Colonic mucosa (tissue), 4 donors: ENCODE results near the gene ARHGAP15. TPM values are rescaled to one million over a fixed set of nuclear protein-coding genes. Genes with fewer than 3 reads are reported as not detected.

ENCODE experiments used
- DNase-seq: peaks from one replicate; pipeline ENCODE4 v3.0.0-alpha.2; 2020
- H3K27ac ChIP-seq: fragments of 200-600 bp; one replicate; pipeline ENCODE4 v1.8.0; 2021
- H3K27me3 ChIP-seq: fragments of 200-600 bp; one replicate; pipeline ENCODE4 v1.8.0; 2021
- H3K36me3 ChIP-seq: fragments of 200-600 bp; one replicate; pipeline ENCODE4 v1.8.0; 2021
- H3K4me1 ChIP-seq: fragments of 200-600 bp; one replicate; pipeline ENCODE4 v1.8.0; 2021; ENCODE audit warnings: mild to moderate bottlenecking
- H3K4me3 ChIP-seq: fragments of 200-600 bp; one replicate; pipeline ENCODE4 v1.8.0; 2021
- H3K9ac ChIP-seq, 2 donors: one replicate each; pipeline ENCODE4 v1.7.0; 2013; ENCODE audit warnings: control low read depth in 2 of 2, low read depth in 2 of 2, low read length in 2 of 2
- H3K9me3 ChIP-seq: fragments of 200-600 bp; one replicate; pipeline ENCODE4 v1.8.0; 2021
- intact Hi-C: fragments of 100-400 bp; cut with DNase I; formaldehyde crosslinking; loops from one replicate; pipeline ENCODE4 v1.14.1; 2022
- total RNA-seq, 2 donors: library from RNA; stranded (reverse); fragmentation: NEBNext Ultra II Directional in 1 of 2; extraction: Animal tissue kit (Norgen Biotek cat#: 25700) in 1 of 2; gene quantifications; one replicate each; pipeline ENCODE4 v1.2.1, GENCODE V29; 2021
- TF ChIP-seq, protein P1 (sequence below): fragments of 200-600 bp; IDR thresholded peaks from one replicate; pipeline ENCODE4 v1.8.0; 2022; ENCODE audit warnings: antibody characterized with exemption, mild to moderate bottlenecking
- donor health status: healthy.
- donor health status: DM: no; HTN: no; CAD: no.
- donor health status: DM: no; HTN: no; CAD: no.

The ARHGAP15 gene
- total RNA-seq, 2 donors from 2014 or later, result 1.6 to 3.7 TPM

DNA sequence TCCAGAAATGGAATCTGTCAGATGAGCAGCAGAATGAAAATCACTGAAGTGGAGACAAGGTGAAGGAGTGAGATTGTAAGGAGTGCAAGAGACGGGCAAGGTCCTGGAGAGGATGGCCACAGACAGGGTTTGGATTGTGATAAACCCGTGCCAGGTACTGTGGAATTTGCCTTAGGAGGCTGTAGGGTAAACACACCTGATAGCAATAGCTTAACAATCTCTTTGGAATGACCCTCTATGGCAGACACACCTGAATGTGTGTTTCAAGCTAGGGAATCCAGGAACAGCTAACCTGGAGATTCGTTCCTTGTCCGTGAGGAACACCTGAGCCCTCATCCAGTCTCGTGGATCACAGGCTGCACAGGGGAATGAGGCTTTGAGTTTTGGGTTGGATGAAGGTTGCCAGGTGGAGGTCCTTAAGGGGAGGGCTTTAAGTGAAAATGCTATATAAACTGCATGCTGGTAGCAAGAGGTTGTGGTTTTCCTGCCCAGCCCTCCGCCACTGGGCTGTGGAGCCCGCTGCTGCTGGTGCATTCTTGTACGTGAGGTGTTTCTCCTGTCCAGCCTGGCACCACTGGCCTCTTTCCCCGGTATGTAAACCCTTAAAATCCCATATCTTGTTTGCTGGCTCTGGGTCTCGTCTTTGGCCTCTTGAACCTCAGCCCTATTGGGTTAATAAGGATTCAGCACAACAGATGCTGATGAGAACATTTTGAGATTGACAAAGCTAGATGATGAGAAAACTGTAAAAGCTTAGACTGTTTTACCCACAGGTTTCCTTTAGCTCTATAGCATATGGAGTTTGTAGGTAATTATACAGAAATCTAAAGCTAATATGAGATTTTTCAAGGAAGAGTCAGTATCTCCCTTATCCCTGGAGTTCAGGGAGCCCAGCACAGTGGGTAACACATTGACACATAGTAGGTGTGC lies 117.9 kb downstream of the ARHGAP15 start:
- H3K9me3 ChIP-seq, result no peaks in the 10 kb centered on the region
- no peak overlapping the region for H3K9ac ChIP-seq
- DNase-seq, result no peak
- no peak overlapping the region for H3K4me3 ChIP-seq
- H3K27me3 ChIP-seq, result no peaks in the 10 kb centered on the region
- intact Hi-C loops, result no loop called here
- no peak overlapping the region for H3K27ac ChIP-seq
- H3K4me1 ChIP-seq, result no peaks in the 10 kb centered on the region
- TF ChIP-seq, protein P1, sequence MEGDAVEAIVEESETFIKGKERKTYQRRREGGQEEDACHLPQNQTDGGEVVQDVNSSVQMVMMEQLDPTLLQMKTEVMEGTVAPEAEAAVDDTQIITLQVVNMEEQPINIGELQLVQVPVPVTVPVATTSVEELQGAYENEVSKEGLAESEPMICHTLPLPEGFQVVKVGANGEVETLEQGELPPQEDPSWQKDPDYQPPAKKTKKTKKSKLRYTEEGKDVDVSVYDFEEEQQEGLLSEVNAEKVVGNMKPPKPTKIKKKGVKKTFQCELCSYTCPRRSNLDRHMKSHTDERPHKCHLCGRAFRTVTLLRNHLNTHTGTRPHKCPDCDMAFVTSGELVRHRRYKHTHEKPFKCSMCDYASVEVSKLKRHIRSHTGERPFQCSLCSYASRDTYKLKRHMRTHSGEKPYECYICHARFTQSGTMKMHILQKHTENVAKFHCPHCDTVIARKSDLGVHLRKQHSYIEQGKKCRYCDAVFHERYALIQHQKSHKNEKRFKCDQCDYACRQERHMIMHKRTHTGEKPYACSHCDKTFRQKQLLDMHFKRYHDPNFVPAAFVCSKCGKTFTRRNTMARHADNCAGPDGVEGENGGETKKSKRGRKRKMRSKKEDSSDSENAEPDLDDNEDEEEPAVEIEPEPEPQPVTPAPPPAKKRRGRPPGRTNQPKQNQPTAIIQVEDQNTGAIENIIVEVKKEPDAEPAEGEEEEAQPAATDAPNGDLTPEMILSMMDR, result no peak
- H3K36me3 ChIP-seq, result no peaks in the 10 kb centered on the region

DNA sequence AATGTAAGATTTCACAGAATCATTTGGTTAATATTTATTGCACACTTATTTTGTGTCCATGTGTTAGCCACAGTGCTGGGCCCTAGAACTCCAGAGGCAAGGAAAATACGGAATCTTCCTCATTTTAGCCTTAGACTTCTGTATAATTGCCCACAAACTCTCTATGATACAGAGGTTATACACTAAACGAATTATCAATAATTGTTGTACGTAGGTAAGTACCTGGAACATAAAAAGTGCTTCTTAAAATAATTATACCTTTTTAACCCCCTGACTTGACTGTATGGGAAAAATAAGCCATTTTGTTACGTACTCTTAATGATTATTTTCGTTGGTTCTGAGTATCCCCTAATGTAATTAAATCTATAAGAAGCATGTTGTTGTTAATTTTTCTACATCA lies 119.4 kb downstream of the ARHGAP15 start:
- intact Hi-C loops, result no loop called here

DNA sequence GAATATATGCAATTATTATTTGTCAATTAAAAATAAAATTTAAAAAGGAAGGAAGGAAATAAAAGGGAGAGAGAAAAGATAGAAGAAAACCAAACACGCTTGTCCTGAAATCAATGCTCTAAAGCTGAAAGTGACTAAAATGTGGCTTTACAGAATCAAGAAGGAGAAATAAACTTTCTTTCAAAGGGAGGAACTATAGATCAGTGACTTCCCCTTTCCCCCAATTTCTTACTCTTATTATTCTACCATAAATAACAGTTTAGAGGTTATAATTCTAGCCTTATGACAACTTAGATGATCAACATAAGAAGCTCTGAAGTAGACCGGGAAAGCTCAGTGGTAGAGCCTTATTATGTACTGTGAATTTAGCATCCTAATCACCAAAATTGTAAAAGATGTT lies 122.5 kb downstream of the ARHGAP15 start:
- H3K9me3 ChIP-seq, result no peaks in the 10 kb centered on the region
- H3K36me3 ChIP-seq, result no peaks in the 10 kb centered on the region
- no peak overlapping the region for H3K4me3 ChIP-seq
- no peak overlapping the region for H3K9ac ChIP-seq
- TF ChIP-seq, protein P1, result no peak
- no peak overlapping the region for H3K27ac ChIP-seq
- intact Hi-C loops, result loop anchor here (10.0 kb wide), 1 partner anchor 137 kb away; no protein-coding TSS in a partner anchor
- no peaks in the 10 kb centered on the region for H3K4me1 ChIP-seq
- no peaks in the 10 kb centered on the region for H3K27me3 ChIP-seq
- DNase-seq, result no peak

More for the DNA sequence above, 119.4 kb downstream of the ARHGAP15 start:
- Histone ChIP-seq H3K9me3 (no peaks in the 10 kb centered on the region), H3K27ac (no peak overlapping the region), H3K4me3 (no peak overlapping the region), H3K9ac (no peak overlapping the region), H3K4me1 (no peaks in the 10 kb centered on the region), H3K27me3 (no peaks in the 10 kb centered on the region), H3K36me3 (no peaks in the 10 kb centered on the region)
- TF ChIP-seq, protein P1, result no peak
- DNase-seq, result no peak

DNA sequence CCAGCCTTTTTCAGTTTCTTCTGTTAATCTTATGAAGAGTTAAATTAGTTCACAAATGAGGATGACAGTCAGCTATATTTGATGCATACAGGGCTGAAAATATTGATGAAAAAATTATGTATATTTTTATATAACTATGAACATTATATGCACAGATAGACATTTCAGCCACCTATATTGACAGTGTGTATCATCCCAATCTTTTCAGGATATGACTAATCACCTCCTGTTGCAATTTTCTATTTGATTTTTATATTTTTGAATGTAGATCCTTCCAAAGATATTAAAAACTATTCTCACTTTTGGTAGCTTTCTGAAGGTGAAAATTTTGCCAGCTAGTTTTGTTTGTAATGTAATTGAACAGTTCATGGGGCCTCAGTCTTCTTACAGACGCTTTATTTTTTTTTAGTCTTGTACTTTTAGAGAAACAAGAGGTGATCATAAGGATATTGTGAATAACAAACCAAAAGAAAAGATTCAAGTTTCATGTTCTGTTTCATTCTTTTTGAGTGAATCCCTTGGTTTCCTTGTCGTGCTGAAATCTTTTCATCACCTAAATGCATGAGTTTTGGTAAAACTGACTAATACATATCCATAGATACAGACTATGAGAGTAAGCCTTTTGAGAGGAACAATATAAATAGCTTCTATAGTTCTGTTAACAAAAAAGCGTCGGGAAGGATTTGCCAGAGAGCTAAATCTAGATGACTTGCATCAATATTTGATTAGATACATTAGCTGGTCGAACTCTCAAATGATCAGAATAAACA lies 123.1 kb downstream of the ARHGAP15 start:
- Histone ChIP-seq H3K27ac (no peak overlapping the region), H3K36me3 (no peaks in the 10 kb centered on the region)
- intact Hi-C loops, result loop anchor here (10.0 kb wide), 1 partner anchor 138 kb away; no protein-coding TSS in a partner anchor

DNA sequence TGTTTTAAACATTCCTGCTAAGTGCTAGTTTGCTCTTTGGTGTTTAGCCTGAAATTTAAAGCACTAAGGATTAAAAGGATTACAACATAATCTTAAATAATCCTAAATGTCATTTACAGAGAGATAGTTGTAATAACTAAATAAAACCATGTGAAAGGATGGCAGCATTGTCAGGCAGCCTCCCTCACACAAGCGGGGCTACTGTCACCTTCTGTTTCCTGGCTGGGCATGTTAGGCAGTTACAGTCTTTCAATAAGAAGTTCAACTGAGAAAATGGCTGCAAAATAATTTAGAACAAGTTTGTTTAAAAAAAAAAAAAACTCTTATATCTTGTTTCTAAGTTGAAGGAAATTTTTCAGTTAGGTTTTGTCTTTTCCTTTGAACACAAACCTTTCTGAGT lies 124.9 kb downstream of the ARHGAP15 start:
- Histone ChIP-seq H3K9ac (no peak overlapping the region), H3K9me3 (no peaks in the 10 kb centered on the region), H3K4me3 (no peak overlapping the region), H3K36me3 (no peaks in the 10 kb centered on the region), H3K4me1 (no peaks in the 10 kb centered on the region), H3K27me3 (no peaks in the 10 kb centered on the region), H3K27ac (no peak overlapping the region)
- no peak for DNase-seq
- intact Hi-C loops, result loop anchor here (10.0 kb wide), 1 partner anchor 139 kb away; no protein-coding TSS in a partner anchor
- TF ChIP-seq, protein P1, result no peak

More for the DNA sequence above, 123.1 kb downstream of the ARHGAP15 start:
- Histone ChIP-seq H3K4me3 (no peak overlapping the region), H3K9ac (no peak overlapping the region), H3K9me3 (no peaks in the 10 kb centered on the region), H3K27me3 (no peaks in the 10 kb centered on the region), H3K4me1 (no peaks in the 10 kb centered on the region)
- no peak for DNase-seq
- TF ChIP-seq, protein P1, result no peak
